ENCODE results near the gene EPN3. TPM values are rescaled to one million over a fixed set of nuclear protein-coding genes. Genes with fewer than 3 reads are reported as not detected.

The EPN3 gene
- total RNA-seq, 1 experiment from 2014 or later = 20.5 TPM

- ATAC-seq = no peak
- Histone ChIP-seq H3K79me2 (ENCODE audit: low read length) (no peaks in the 10 kb centered on the region), H3K9me3 (ENCODE audit: low read length) (no peaks in the 10 kb centered on the region), H3F3A (ENCODE audit: low read length, unreplicated experiment) (no peaks in the 10 kb centered on the region), H2AFZ (ENCODE audit: low read length) (no peak overlapping the region), H3K27ac (ENCODE audit: low read length) (no peak overlapping the region), H3K27me3 (ENCODE audit: low read length) (no peaks in the 10 kb centered on the region), H3K9ac (ENCODE audit: low read length) (no peak overlapping the region), H3K4me3 (ENCODE audit: low read length) (no peak overlapping the region), H4K20me1 (ENCODE audit: low read length) (no peaks in the 10 kb centered on the region), H3K36me3 (ENCODE audit: low read depth, low read length) (no peaks in the 10 kb centered on the region), H3K9me2 (replicated peaks; ENCODE audit: low read length) (no peaks in the 10 kb centered on the region), H3K4me1 (ENCODE audit: insufficient read depth, low read length) (peaks cover 9% of the 10 kb centered on the region), H3K4me2 (ENCODE audit: low read length) (no peak overlapping the region)
- TF ChIP-seq EZH2phosphoT487 (IDR thresholded peaks at IDR 0.05; ENCODE audit: borderline replicate concordance, low read length) (no peak), CTCF (conservative IDR thresholded peaks at IDR 0.05; ENCODE audit: low read depth, low read length) (no peak), EZH2 (IDR thresholded peaks at IDR 0.05; ENCODE audit: low read length, unreplicated experiment) (no peak)
- ChIA-PET POLR2A (ENCODE audit: unreplicated experiment) (no interaction called here), CTCF (interaction anchor here (0.7 kb wide), 1 partner anchor 313 kb away, joined by 3 read pairs; no protein-coding TSS in a partner anchor)
- no TSS peak for BruUV-seq (replicated peaks)
- intact Hi-C loops (cut with micrococcal nuclease) = no loop called here
- DNase-seq = no peak
These were observed 5.3 kb upstream of the EPN3 start for GRCh38 chr17:50527155-50527762.

GRCh38 chr17:50527949-50528474, 4.5 kb upstream of the EPN3 start:
- H3F3A ChIP-seq (ENCODE audit: low read length, unreplicated experiment) = no peaks in the 10 kb centered on the region
- peaks cover 11% of the 10 kb centered on the region for H3K4me1 ChIP-seq (ENCODE audit: insufficient read depth, low read length)
- H3K9me3 ChIP-seq (ENCODE audit: low read length) = no peaks in the 10 kb centered on the region
- H3K36me3 ChIP-seq (ENCODE audit: low read depth, low read length) = no peaks in the 10 kb centered on the region
- no peak overlapping the region for H3K4me2 ChIP-seq (ENCODE audit: low read length)
- H3K79me2 ChIP-seq (ENCODE audit: low read length) = peaks cover 5% of the 10 kb centered on the region
- H4K20me1 ChIP-seq (ENCODE audit: low read length) = no peaks in the 10 kb centered on the region
- no peak overlapping the region for H3K4me3 ChIP-seq (ENCODE audit: low read length)
- intact Hi-C loops (cut with micrococcal nuclease) = no loop called here
- ChIA-PET CTCF (no interaction called here), POLR2A (ENCODE audit: unreplicated experiment) (no interaction called here)
- H2AFZ ChIP-seq (ENCODE audit: low read length) = no peak overlapping the region
- TF ChIP-seq EZH2phosphoT487 (IDR thresholded peaks at IDR 0.05; ENCODE audit: borderline replicate concordance, low read length) = no peak
- no peak for TF ChIP-seq EZH2 (IDR thresholded peaks at IDR 0.05; ENCODE audit: low read length, unreplicated experiment)
- TF ChIP-seq CTCF (conservative IDR thresholded peaks at IDR 0.05; ENCODE audit: low read depth, low read length) = no peak
- no peaks in the 10 kb centered on the region for H3K27me3 ChIP-seq (ENCODE audit: low read length)
- DNase-seq (no peak), ATAC-seq (no peak)
- H3K9ac ChIP-seq (ENCODE audit: low read length) = no peak overlapping the region
- BruUV-seq (replicated peaks) = no TSS peak
- H3K27ac ChIP-seq (ENCODE audit: low read length) = no peak overlapping the region
- no peaks in the 10 kb centered on the region for H3K9me2 ChIP-seq (replicated peaks; ENCODE audit: low read length)

- ATAC-seq (no peak), DNase-seq (no peak)
- no peaks in the 10 kb centered on the region for H3F3A ChIP-seq (ENCODE audit: low read length, unreplicated experiment)
- H3K27ac ChIP-seq (ENCODE audit: low read length) = no peak overlapping the region
- H3K79me2 ChIP-seq (ENCODE audit: low read length) = peaks cover 17% of the 10 kb centered on the region
- intact Hi-C loops (cut with micrococcal nuclease) = no loop called here
- H3K4me2 ChIP-seq (ENCODE audit: low read length) = no peak overlapping the region
- no peak overlapping the region for H3K9ac ChIP-seq (ENCODE audit: low read length)
- no peaks in the 10 kb centered on the region for H3K36me3 ChIP-seq (ENCODE audit: low read depth, low read length)
- H4K20me1 ChIP-seq (ENCODE audit: low read length) = no peaks in the 10 kb centered on the region
- TF ChIP-seq CTCF (conservative IDR thresholded peaks at IDR 0.05; ENCODE audit: low read depth, low read length) (no peak), EZH2 (IDR thresholded peaks at IDR 0.05; ENCODE audit: low read length, unreplicated experiment) (no peak), EZH2phosphoT487 (IDR thresholded peaks at IDR 0.05; ENCODE audit: borderline replicate concordance, low read length) (no peak)
- ChIA-PET POLR2A (ENCODE audit: unreplicated experiment) (no interaction called here), CTCF (no interaction called here)
- no peak overlapping the region for H3K4me3 ChIP-seq (ENCODE audit: low read length)
- peaks cover 29% of the 10 kb centered on the region for H3K4me1 ChIP-seq (ENCODE audit: insufficient read depth, low read length)
- no peaks in the 10 kb centered on the region for H3K9me2 ChIP-seq (replicated peaks; ENCODE audit: low read length)
- no peak overlapping the region for H2AFZ ChIP-seq (ENCODE audit: low read length)
- no TSS peak for BruUV-seq (replicated peaks)
- H3K9me3 ChIP-seq (ENCODE audit: low read length) = no peaks in the 10 kb centered on the region
- no peaks in the 10 kb centered on the region for H3K27me3 ChIP-seq (ENCODE audit: low read length)
These were observed 2.7 kb upstream of the EPN3 start for GRCh38 chr17:50529849-50530248.

Data from PC-3 (cell line).